Measurements from ENCODE around the gene FKBP2.

DNA sequence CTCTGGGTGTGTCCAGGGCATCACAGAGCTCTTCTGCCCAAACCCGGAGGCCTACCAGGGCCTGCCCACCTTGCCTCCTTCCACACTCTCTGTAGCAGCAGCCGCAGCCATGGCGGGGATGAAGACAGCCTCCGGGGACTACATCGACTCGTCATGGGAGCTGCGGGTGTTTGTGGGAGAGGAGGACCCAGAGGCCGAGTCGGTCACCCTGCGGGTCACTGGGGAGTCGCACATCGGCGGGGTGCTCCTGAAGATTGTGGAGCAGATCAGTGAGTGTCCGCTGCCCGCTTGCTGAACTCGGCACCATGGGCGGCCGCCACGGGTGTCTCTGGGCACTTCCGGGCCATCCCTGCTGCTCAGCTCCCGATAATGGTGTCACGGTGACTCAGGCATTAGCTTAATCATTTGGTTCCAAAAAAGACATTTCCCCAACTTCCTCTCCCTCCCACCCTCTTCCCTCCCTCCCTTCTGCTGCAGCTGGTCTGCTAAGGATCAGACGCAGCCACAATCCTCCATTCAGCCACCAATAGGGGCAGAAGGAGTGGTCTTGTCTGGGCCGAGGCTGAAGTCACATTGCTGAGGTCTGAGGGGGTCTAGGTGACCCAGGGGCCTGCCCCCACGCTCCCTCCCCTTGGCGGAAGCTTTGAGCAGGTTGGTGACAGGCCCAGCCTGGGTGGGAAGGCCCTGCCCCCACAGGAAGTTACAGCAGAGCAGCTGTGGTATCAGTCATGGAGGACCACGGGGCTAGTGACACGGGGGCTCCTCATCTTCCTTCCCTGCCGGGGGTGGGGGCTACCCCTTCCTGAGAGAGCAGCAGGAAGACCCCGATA, 33.4 kb upstream of the FKBP2 start:
- TF ChIP-seq, protein P1, sequence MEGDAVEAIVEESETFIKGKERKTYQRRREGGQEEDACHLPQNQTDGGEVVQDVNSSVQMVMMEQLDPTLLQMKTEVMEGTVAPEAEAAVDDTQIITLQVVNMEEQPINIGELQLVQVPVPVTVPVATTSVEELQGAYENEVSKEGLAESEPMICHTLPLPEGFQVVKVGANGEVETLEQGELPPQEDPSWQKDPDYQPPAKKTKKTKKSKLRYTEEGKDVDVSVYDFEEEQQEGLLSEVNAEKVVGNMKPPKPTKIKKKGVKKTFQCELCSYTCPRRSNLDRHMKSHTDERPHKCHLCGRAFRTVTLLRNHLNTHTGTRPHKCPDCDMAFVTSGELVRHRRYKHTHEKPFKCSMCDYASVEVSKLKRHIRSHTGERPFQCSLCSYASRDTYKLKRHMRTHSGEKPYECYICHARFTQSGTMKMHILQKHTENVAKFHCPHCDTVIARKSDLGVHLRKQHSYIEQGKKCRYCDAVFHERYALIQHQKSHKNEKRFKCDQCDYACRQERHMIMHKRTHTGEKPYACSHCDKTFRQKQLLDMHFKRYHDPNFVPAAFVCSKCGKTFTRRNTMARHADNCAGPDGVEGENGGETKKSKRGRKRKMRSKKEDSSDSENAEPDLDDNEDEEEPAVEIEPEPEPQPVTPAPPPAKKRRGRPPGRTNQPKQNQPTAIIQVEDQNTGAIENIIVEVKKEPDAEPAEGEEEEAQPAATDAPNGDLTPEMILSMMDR (IDR thresholded peaks at IDR 0.05): peak in 1 of 3 experiments; percentile 17
- TF ChIP-seq POLR2AphosphoS5 (IDR thresholded peaks at IDR 0.05; ENCODE audit: insufficient read depth in 1 of 2, low read depth in 1 of 2) (peak in 1 of 2 donors; percentile 77), POLR2A (IDR thresholded peaks at IDR 0.05) (no peak)
